K562 (cell line): ENCODE results near the gene TGM1. TPM values are rescaled to one million over a fixed set of nuclear protein-coding genes. Genes with fewer than 3 reads are reported as not detected.

ENCODE experiments used
- AFF1 ChIP-seq, 2 experiments: fragments of 450-650 bp; IDR thresholded peaks; 2 replicates each; pipeline ENCODE4 v1.6.1; 2018; ENCODE audit warnings: mild to moderate bottlenecking in 2 of 2, low read depth in 1 of 2; ENCODE audit not compliant: partially characterized antibody in 2 of 2
- ARNT ChIP-seq, 2 experiments: fragments of 450-650 bp; IDR thresholded peaks; 2 replicates each; pipeline ENCODE4 v1.6.1; 2016; ENCODE audit warnings: mild to moderate bottlenecking in 1 of 2
- CBX2 ChIP-seq: fragments of 200-600 bp; sonication (generic); IDR thresholded peaks from one replicate; pipeline ENCODE4 v1.6.1; 2012; ENCODE audit warnings: mild to moderate bottlenecking, low read length, inconsistent platforms; ENCODE audit not compliant: insufficient read depth, poor library complexity, severe bottlenecking
- DEAF1 ChIP-seq: fragments of 450-650 bp; formaldehyde crosslinking; IDR thresholded peaks from 2 replicates; pipeline ENCODE4 v1.4.0; 2020; ENCODE audit warnings: mild to moderate bottlenecking, moderate library complexity
- FOXJ3 ChIP-seq: sonication (generic); formaldehyde crosslinking; IDR thresholded peaks from 2 replicates; pipeline ENCODE4 v1.4.0; 2020; ENCODE audit warnings: mild to moderate bottlenecking, missing genetic modification reagents
- FOXM1 ChIP-seq, 2 experiments: fragments of 450-650 bp in 1 of 2; sonication (generic) in 1 of 2; formaldehyde crosslinking in 1 of 2; IDR thresholded peaks; 2 replicates each; pipeline versions ENCODE4 v1.6.1 to v1.9.0; 2017 to 2022; ENCODE audit warnings: low read depth in 2 of 2, mild to moderate bottlenecking in 2 of 2, missing genetic modification reagents in 1 of 2, moderate library complexity in 1 of 2
- HMG20A ChIP-seq: fragments of 450-650 bp; formaldehyde crosslinking; conservative IDR thresholded peaks from 2 replicates; pipeline ENCODE4 v1.4.0; 2020; ENCODE audit warnings: mild to moderate bottlenecking, mixed read lengths
- IRF1 ChIP-seq: sonication (generic); formaldehyde crosslinking; IDR thresholded peaks from 2 replicates; pipeline ENCODE4 v1.8.0; 2022; ENCODE audit warnings: missing genetic modification reagents, mild to moderate bottlenecking, borderline replicate concordance
- PHB2 ChIP-seq: fragments of 450-650 bp; IDR thresholded peaks from 2 replicates; pipeline ENCODE4 v1.6.1; 2017; ENCODE audit warnings: low read depth
- RBM15 ChIP-seq: fragments of 200-400 bp; formaldehyde crosslinking; IDR thresholded peaks from 2 replicates; pipeline ENCODE4 v1.6.1; 2018; ENCODE audit warnings: mild to moderate bottlenecking, low read length, moderate library complexity; ENCODE audit not compliant: insufficient read depth
- SETDB1 ChIP-seq: IDR thresholded peaks from one replicate; pipeline ENCODE4 v1.6.1; 2012; ENCODE audit warnings: low read length, control low read depth, inconsistent platforms
- SRSF3 ChIP-seq: fragments of 200-400 bp; formaldehyde crosslinking; IDR thresholded peaks from 2 replicates; pipeline ENCODE4 v1.6.1; 2016; ENCODE audit warnings: mild to moderate bottlenecking, low read length, moderate library complexity; ENCODE audit not compliant: insufficient read depth
- USF1 ChIP-seq: sonication (generic); formaldehyde crosslinking; IDR thresholded peaks from 2 replicates; pipeline ENCODE4 v1.9.0; 2022; ENCODE audit warnings: mild to moderate bottlenecking, missing genetic modification reagents
- ZBTB1 ChIP-seq: sonication (generic); formaldehyde crosslinking; IDR thresholded peaks from 2 replicates; pipeline ENCODE4 v1.8.1; 2023; ENCODE audit warnings: missing genetic modification reagents, low read depth, mild to moderate bottlenecking, borderline replicate concordance
- ZFPM2 ChIP-seq: fragments of 250-450 bp; sonication (Bioruptor Pico); IDR thresholded peaks from 2 replicates; pipeline ENCODE4 v1.5.1; 2022; ENCODE audit warnings: mild to moderate bottlenecking
- ZNF311 ChIP-seq: fragments of 250-450 bp; sonication (Bioruptor Pico); IDR thresholded peaks from 2 replicates; pipeline ENCODE4 v1.4.0; 2020; ENCODE audit warnings: mild to moderate bottlenecking, moderate library complexity
- ZNF561 ChIP-seq: fragments of 450-650 bp; formaldehyde crosslinking; conservative IDR thresholded peaks from 2 replicates; pipeline ENCODE4 v1.4.0; 2020; ENCODE audit warnings: mild to moderate bottlenecking, moderate library complexity
- ZNF583 ChIP-seq: fragments of 250-450 bp; sonication (Bioruptor Pico); IDR thresholded peaks from 2 replicates; pipeline ENCODE4 v1.4.0; 2020
- ZNF668 ChIP-seq: fragments of 250-450 bp; sonication (Bioruptor Pico); IDR thresholded peaks from 2 replicates; pipeline ENCODE4 v1.8.0; 2022; ENCODE audit warnings: mild to moderate bottlenecking, inconsistent platforms
- ZNF699 ChIP-seq: fragments of 250-450 bp; sonication (Bioruptor Pico); IDR thresholded peaks from 2 replicates; pipeline ENCODE4 v1.8.0; 2021; ENCODE audit warnings: mild to moderate bottlenecking, moderate library complexity; ENCODE audit not compliant: insufficient replicate concordance
- polyA plus RNA-seq, 8 experiments: library from polyadenylated mRNA; depleted of rRNA in 4 of 8; stranded (reverse) in 5 of 8; unstranded in 3 of 8; fragments of >200 nt; fragmentation: Nextera tagmentation in 2 of 8; fragmentation: Illumina TruSeq in 1 of 8; extraction: Ambion mirVana in 2 of 8; extraction: Trizol in 1 of 8; gene quantifications; 2 replicates each; pipeline versions ENCODE4 v1.2.1 to v1.2.3, GENCODE V29; 2011 to 2014; ENCODE audit warnings: inconsistent platforms in 1 of 8, missing spikeins in 1 of 8
- total RNA-seq, 7 experiments: library from RNA; depleted of rRNA in 6 of 7; stranded (reverse); fragments of >200 nt in 6 of 7; fragmentation: Illumina TruSeq in 2 of 7; extraction: Trizol in 2 of 7; gene quantifications; 2 replicates each; pipeline versions ENCODE4 v1.2.1 to v1.2.3, GENCODE V29; 2011 to 2021; ENCODE audit warnings: low replicate concordance in 1 of 7

Gene TGM1
- total and polyA plus RNA-seq, 9 of the 15 experiments (the other 6 are each of a cell fraction or from before 2014, with no cell fraction given): 0.13 to 4.4 (median 0.88) TPM

GRCh38 chr14:24232645-24233537, 30.1 kb downstream of the TGM1 start, which contains the start of gene GMPR2 (continued):
- TF ChIP-seq FOXM1 (IDR thresholded peaks at IDR 0.05; ENCODE audit: low read depth): no peak
- TF ChIP-seq FOXM1 (CRISPR knock-in tag; IDR thresholded peaks at IDR 0.05; ENCODE audit: low read depth): no peak
- TF ChIP-seq ZNF561 (CRISPR knock-in tag): no peak
- TF ChIP-seq SETDB1: no peak
- TF ChIP-seq SRSF3: no peak
- TF ChIP-seq ZNF699 (CRISPR knock-in tag): no peak
- no peak for TF ChIP-seq RBM15
- TF ChIP-seq ZBTB1 (CRISPR knock-in tag): no peak
- no peak for TF ChIP-seq ARNT (IDR thresholded peaks at IDR 0.05)
- no peak for TF ChIP-seq CBX2
- no peak for TF ChIP-seq FOXJ3 (CRISPR knock-in tag)
- no peak for TF ChIP-seq ZFPM2
- TF ChIP-seq AFF1 (IDR thresholded peaks at IDR 0.05; ENCODE audit: low read depth in 1 of 2, partially characterized antibody in 2 of 2): peak in 1 of 2 experiments; percentile 20
- no peak for TF ChIP-seq USF1 (CRISPR knock-in tag)
- no peak for TF ChIP-seq ZNF311
- no peak for TF ChIP-seq IRF1 (CRISPR knock-in tag)
- TF ChIP-seq DEAF1 (CRISPR knock-in tag): no peak
- TF ChIP-seq PHB2: no peak
- TF ChIP-seq ZNF668: no peak
- TF ChIP-seq HMG20A (CRISPR knock-in tag): no peak
- TF ChIP-seq ZNF583 (CRISPR knock-in tag): no peak
